COLO668 (cell line): ENCODE data around the gene CROT.

Experiments used
- DNase-seq: peaks from one replicate; lab custom pipeline; 2025; ENCODE audit not compliant: unreplicated experiment; lab: John Stamatoyannopoulos, UW

CROT gene

GRCh38 chr7:87341441-87341840 lies 4.0 kb upstream of the CROT start:
- no peak for DNase-seq

- no peak for DNase-seq
These were observed 3.2 kb upstream of the CROT start for GRCh38 chr7:87342231-87342630.

GRCh38 chr7:87344446-87344845 lies 1.0 kb upstream of the CROT start:
- no peak for DNase-seq

- no peak for DNase-seq
These were observed 503 bp downstream of the CROT start for GRCh38 chr7:87345962-87346371.

GRCh38 chr7:87347207-87347606 lies 1.7 kb downstream of the CROT start:
- no peak for DNase-seq

GRCh38 chr7:87347664-87348063 lies 2.2 kb downstream of the CROT start:
- no peak for DNase-seq

GRCh38 chr7:87354749-87355148 lies 9.3 kb downstream of the CROT start:
- no peak for DNase-seq

- no peak for DNase-seq
These were observed 11.0 kb downstream of the CROT start for GRCh38 chr7:87356448-87356847.

- DNase-seq, result no peak
These were observed 13.9 kb downstream of the CROT start for GRCh38 chr7:87359366-87359765.

- DNase-seq, result no peak
These were observed 15.9 kb downstream of the CROT start for GRCh38 chr7:87361320-87361719.

GRCh38 chr7:87363342-87363741 lies 17.9 kb downstream of the CROT start:
- DNase-seq, result no peak

GRCh38 chr7:87364246-87364645 lies 18.8 kb downstream of the CROT start:
- no peak for DNase-seq

GRCh38 chr7:87369216-87369615 lies 23.8 kb downstream of the CROT start:
- no peak for DNase-seq

- DNase-seq, result no peak
These were observed 25.3 kb downstream of the CROT start for GRCh38 chr7:87370660-87371180.

- no peak for DNase-seq
These were observed 30.4 kb downstream of the CROT start for GRCh38 chr7:87375662-87376435.

- no peak for DNase-seq
These were observed 35.4 kb downstream of the CROT start for GRCh38 chr7:87380905-87381304.

- no peak for DNase-seq
These were observed 45.7 kb downstream of the CROT start for GRCh38 chr7:87391020-87391701.

GRCh38 chr7:87395442-87396020 lies 50.1 kb downstream of the CROT start:
- no peak for DNase-seq

GRCh38 chr7:87398446-87398845 lies 53.0 kb downstream of the CROT start:
- DNase-seq, result no peak

GRCh38 chr7:87404674-87405073 lies 59.2 kb downstream of the CROT start:
- DNase-seq, result no peak

GRCh38 chr7:87411186-87411585 lies 65.7 kb downstream of the CROT start:
- DNase-seq, result no peak

GRCh38 chr7:87413029-87413428 lies 67.6 kb downstream of the CROT start:
- DNase-seq, result no peak
